A549 (cell line): Measurements from ENCODE around the gene MOGAT3. TPM values are rescaled to one million over a fixed set of nuclear protein-coding genes. Genes with fewer than 3 reads are reported as not detected.

Experiments
- ATAC-seq, 2 experiments: fragments of 200-7000 bp in 1 of 2; fragments of >200 bp in 1 of 2; cut with Nextera tagmentation in 1 of 2; cut with Tn5 transposase in 1 of 2; 3 replicates each; pipeline versions ENCODE4 v1.8.0 to v1.9.1; 2018 to 2020; ENCODE audit warnings: mild to moderate bottlenecking in 1 of 2, moderate library complexity in 1 of 2
- CTCF ChIA-PET: fragments of 300-600 bp; sonication (Branson Sonifier 250); formaldehyde crosslinking; extraction: SDS; loops from one replicate; lab custom pipeline; 2021; ENCODE audit warnings: antibody characterized with exemption, inconsistent platforms; lab: Yijun Ruan, JAX
- POLR2A ChIA-PET: fragments of 350-600 bp; formaldehyde crosslinking; extraction: SDS; loops from one replicate; lab custom pipeline; 2021; ENCODE audit warnings: antibody characterized with exemption, inconsistent platforms; lab: Yijun Ruan, JAX
- DNase-seq, 2 experiments: peaks; one replicate each; pipeline versions ENCODE4 v3.0.0 to v3.0.0-alpha.2; 2011 to 2016; ENCODE audit warnings: low read depth in 1 of 2, low spot score in 1 of 2
- FAIRE-seq: peaks from 2 replicates; lab custom pipeline; 2011; peaks lifted over from hg19 to GRCh38; lab: Jason Lieb, UNC
- H3K27ac ChIP-seq, 2 experiments: fragments of >200 bp; sonication (Bioruptor Twin); formaldehyde crosslinking; 3 replicates each; pipeline ENCODE4 v1.5.1; 2016 to 2017
- H3K4me1 ChIP-seq: fragments of >200 bp; sonication (Bioruptor Twin); formaldehyde crosslinking; 3 replicates; pipeline ENCODE4 v1.6.1; 2016
- H3K4me2 ChIP-seq: fragments of >200 bp; sonication (Bioruptor Twin); formaldehyde crosslinking; 3 replicates; pipeline ENCODE4 v1.6.1; 2016
- H3K4me3 ChIP-seq: fragments of >200 bp; sonication (Bioruptor Twin); formaldehyde crosslinking; 3 replicates; pipeline ENCODE4 v1.5.1; 2016
- H3K9me3 ChIP-seq: fragments of >200 bp; sonication (Bioruptor Twin); formaldehyde crosslinking; 3 replicates; pipeline ENCODE4 v1.6.1; 2016
- CHD2 ChIP-seq: fragments of 150-350 bp; IDR thresholded peaks from 2 replicates; pipeline ENCODE4 v1.6.1; 2014; ENCODE audit warnings: low read length; ENCODE audit not compliant: partially characterized antibody
- ESRRA ChIP-seq: fragments of 150-350 bp; IDR thresholded peaks from 2 replicates; pipeline ENCODE4 v1.6.1; 2014; ENCODE audit warnings: mild to moderate bottlenecking, low read length, borderline replicate concordance
- FOSB ChIP-seq: fragments of 250-450 bp; sonication (Bioruptor Pico); IDR thresholded peaks from 2 replicates; pipeline ENCODE4 v1.5.0; 2020; ENCODE audit warnings: mild to moderate bottlenecking, moderate library complexity
- GATA3 ChIP-seq: IDR thresholded peaks from 2 replicates; pipeline ENCODE4 v1.6.1; 2012; ENCODE audit warnings: borderline replicate concordance
- HMGXB4 ChIP-seq: fragments of 250-450 bp; sonication (Bioruptor Pico); IDR thresholded peaks from 2 replicates; pipeline ENCODE4 v1.5.0; 2021; ENCODE audit warnings: mild to moderate bottlenecking, moderate library complexity, borderline replicate concordance
- HOXA7 ChIP-seq: fragments of 250-450 bp; sonication (Bioruptor Pico); IDR thresholded peaks from 2 replicates; pipeline ENCODE4 v1.5.0; 2020; ENCODE audit warnings: mild to moderate bottlenecking, moderate library complexity
- HOXB13 ChIP-seq: fragments of 250-450 bp; sonication (Bioruptor Pico); IDR thresholded peaks from 2 replicates; pipeline ENCODE4 v1.5.0; 2020; ENCODE audit warnings: low read depth, mild to moderate bottlenecking, moderate library complexity
- JUN ChIP-seq, 2 experiments: fragments of >200 bp; sonication (Bioruptor Twin); formaldehyde crosslinking; IDR thresholded peaks; 2 replicates in 1 of 2; 3 replicates in 1 of 2; pipeline ENCODE4 v1.6.1; 2016 to 2017
- KDM5A ChIP-seq: fragments of 200-600 bp; sonication (generic); IDR thresholded peaks from 2 replicates; pipeline ENCODE4 v1.6.1; 2016; ENCODE audit warnings: antibody characterized with exemption, mild to moderate bottlenecking
- MAZ ChIP-seq: fragments of 150-350 bp; IDR thresholded peaks from 2 replicates; pipeline ENCODE4 v1.6.1; 2014; ENCODE audit warnings: antibody characterized with exemption, low read depth, low read length, borderline replicate concordance
- MYC ChIP-seq: IDR thresholded peaks from 2 replicates; pipeline ENCODE4 v1.6.1; 2012; ENCODE audit warnings: mild to moderate bottlenecking, inconsistent platforms, low read length, improper control_type of control experiment, borderline replicate concordance
- NR3C1 ChIP-seq: fragments of >200 bp; sonication (Bioruptor Twin); formaldehyde crosslinking; IDR thresholded peaks from 3 replicates; pipeline ENCODE4 v1.6.1; 2017
- POLR2A ChIP-seq: IDR thresholded peaks from 2 replicates; pipeline ENCODE4 v1.6.1; 2012; ENCODE audit warnings: mild to moderate bottlenecking, low read length
- RCOR1 ChIP-seq: fragments of 150-350 bp; IDR thresholded peaks from 2 replicates; pipeline ENCODE4 v1.6.1; 2014; ENCODE audit warnings: antibody characterized with exemption, low read length, low read depth
- TP53 ChIP-seq: fragments of 250-450 bp; sonication (Bioruptor Pico); IDR thresholded peaks from 2 replicates; pipeline ENCODE4 v1.5.0; 2021; ENCODE audit warnings: mild to moderate bottlenecking, moderate library complexity
- ZFP36 ChIP-seq: fragments of 450-650 bp; IDR thresholded peaks from 2 replicates; pipeline ENCODE4 v1.6.1; 2014; ENCODE audit warnings: borderline replicate concordance; ENCODE audit not compliant: partially characterized antibody
- WGBS: methylation state at CpG from one replicate; pipeline ENCODE4 v1.1.6; 2017; ENCODE audit errors: missing lambda C conversion rate; 5-methylcytosine and 5-hydroxymethylcytosine counted together
- polyA minus RNA-seq: library from RNA; depleted of rRNA, polyadenylated mRNA; stranded (reverse); fragments of >200 nt; gene quantifications from 2 replicates; pipeline ENCODE4 v1.2.3, GENCODE V29; 2011; rRNA and poly(A)+ RNA removed
- polyA plus RNA-seq, 4 experiments: library from polyadenylated mRNA; depleted of rRNA in 3 of 4; stranded (reverse); fragments of >200 nt; fragmentation: RNase III in 1 of 4; extraction: RNeasy Plus Mini Kit Qiagen cat#74134 plus additional on column Dnase treatment in 1 of 4; gene quantifications; 2 replicates in 3 of 4; 3 replicates in 1 of 4; pipeline ENCODE4 v1.2.3, GENCODE V29; 2011 to 2017
- TF ChIP-seq, protein P1 (sequence below): fragments of >200 bp; sonication (Bioruptor Twin); formaldehyde crosslinking; IDR thresholded peaks from 3 replicates; pipeline ENCODE4 v1.6.1; 2016

MOGAT3 gene
- 0.11 and 0.14 TPM in 2 replicates for polyA plus RNA-seq (2011; rRNA removed)
- polyA plus RNA-seq (2012; cell fraction: cytosol; rRNA removed) = 0.05 TPM in 1 of 2 replicates, not detected in the other
- 0.02 and 0.10 TPM in 2 replicates for polyA plus RNA-seq (2012; cell fraction: nucleus; rRNA removed)
- polyA plus RNA-seq (2017; fragmentation: RNase III; extraction: RNeasy Plus Mini Kit Qiagen cat#74134 plus additional on column Dnase treatment) = 0.09 TPM in 1 of 3 replicates, not detected in the others
- polyA minus RNA-seq = 0.44 TPM in 1 of 2 replicates, not detected in the other

DNA sequence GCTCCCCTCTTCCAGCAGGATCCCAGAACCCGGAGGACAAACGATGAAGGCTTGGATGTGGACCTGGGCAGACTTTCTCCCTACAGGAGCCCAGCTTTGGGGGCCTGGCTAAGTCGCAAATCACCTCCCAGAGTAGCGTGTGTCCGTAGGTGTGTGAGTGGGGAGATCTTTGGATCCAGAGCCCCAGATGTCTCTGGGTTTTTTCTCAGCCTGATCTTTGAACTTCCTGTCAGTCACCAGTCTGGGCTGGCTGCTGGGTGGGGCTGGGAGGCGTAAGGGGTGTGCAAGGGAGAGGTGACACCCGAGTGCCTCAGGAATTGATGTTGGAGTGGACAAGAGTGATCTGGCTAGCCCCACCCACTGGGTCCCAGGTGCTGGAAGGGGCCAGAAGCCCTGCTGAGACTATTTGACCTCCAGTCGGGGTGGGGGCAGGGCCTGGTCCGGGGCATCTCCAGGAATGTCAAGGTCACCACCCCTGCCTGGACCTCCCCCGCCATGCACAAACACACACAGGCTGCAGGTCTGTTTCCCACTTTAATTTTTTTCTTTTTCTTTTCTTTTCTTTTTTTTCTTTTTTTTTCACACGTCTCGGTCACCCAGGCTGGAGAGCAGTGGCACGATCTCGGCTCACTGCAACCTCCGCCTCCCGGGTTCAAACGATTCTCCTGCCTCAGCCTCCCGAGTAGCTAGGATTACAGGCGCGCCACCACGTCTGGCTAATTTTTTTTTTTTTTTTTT, at the start of gene MOGAT3:
TSS of gene MOGAT3 (minus strand) at position 175 of the 738 bp plus-strand sequence. CDS start 182 bp downstream, outside the sequence.
- CTCF ChIA-PET = interaction anchor here (0.7 to 10.4 kb wide), 7 partner anchors 7 to 57 kb away, joined by 3 to 93 read pairs (median 3); partner anchors contain the start of gene PLOD3
- ATAC-seq (peak; percentile 19 to 42; a peak in 3 of 6 replicates), FAIRE-seq (no peak)

GRCh38 chr7:101250324-101250723, 49.5 kb upstream of the MOGAT3 start:
- FAIRE-seq (no peak), DNase-seq (no peak), ATAC-seq (no peak)
- peaks cover 14% of the 10 kb centered on the region; the same call in 2 of the 3 replicates for H3K4me1 ChIP-seq
- H3K4me2 ChIP-seq = peak overlapping the region; percentile 93
- POLR2A ChIA-PET = no interaction called here
- CTCF ChIA-PET = interaction anchor here (0.7 to 2.9 kb wide), 4 partner anchors 32 to 288 kb away, joined by 3 to 12 read pairs (median 3); no protein-coding TSS in a partner anchor
- H3K27ac ChIP-seq = no peak overlapping the region
- WGBS = 92% methylated on average over 3 of the region's 3 CpGs
- no peak overlapping the region for H3K4me3 ChIP-seq
- TF ChIP-seq POLR2A = no peak
- TF ChIP-seq, protein P1, sequence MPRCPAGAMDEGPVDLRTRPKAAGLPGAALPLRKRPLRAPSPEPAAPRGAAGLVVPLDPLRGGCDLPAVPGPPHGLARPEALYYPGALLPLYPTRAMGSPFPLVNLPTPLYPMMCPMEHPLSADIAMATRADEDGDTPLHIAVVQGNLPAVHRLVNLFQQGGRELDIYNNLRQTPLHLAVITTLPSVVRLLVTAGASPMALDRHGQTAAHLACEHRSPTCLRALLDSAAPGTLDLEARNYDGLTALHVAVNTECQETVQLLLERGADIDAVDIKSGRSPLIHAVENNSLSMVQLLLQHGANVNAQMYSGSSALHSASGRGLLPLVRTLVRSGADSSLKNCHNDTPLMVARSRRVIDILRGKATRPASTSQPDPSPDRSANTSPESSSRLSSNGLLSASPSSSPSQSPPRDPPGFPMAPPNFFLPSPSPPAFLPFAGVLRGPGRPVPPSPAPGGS = no peak
- TF ChIP-seq NR3C1 = no peak
- no peak for TF ChIP-seq RCOR1
- H3K9me3 ChIP-seq = no peaks in the 10 kb centered on the region

More for the DNA sequence above, at the start of gene MOGAT3:
- no peak for DNase-seq
- POLR2A ChIA-PET = interaction anchor here (0.9 kb wide), 1 partner anchor 16 kb away, joined by 3 read pairs; the partner anchor contains the start of gene PLOD3
- H3K27ac ChIP-seq = peak within 1 kb of the TSS in 1 of 2 experiments; percentile 59; a peak in 2 of 6 replicates
- no peaks in the 10 kb centered on the region for H3K9me3 ChIP-seq
- H3K4me3 ChIP-seq = no peak within 1 kb of the TSS
- H3K4me2 ChIP-seq = peak within 1 kb of the TSS; percentile 46
- WGBS = 67% methylated on average over 21 of the region's 21 CpGs
- TF ChIP-seq TP53 (no peak), MYC (no peak), NR3C1 (no peak), ZFP36 (no peak)
- H3K4me1 ChIP-seq = peaks cover 10% of the 10 kb centered on the region

DNA sequence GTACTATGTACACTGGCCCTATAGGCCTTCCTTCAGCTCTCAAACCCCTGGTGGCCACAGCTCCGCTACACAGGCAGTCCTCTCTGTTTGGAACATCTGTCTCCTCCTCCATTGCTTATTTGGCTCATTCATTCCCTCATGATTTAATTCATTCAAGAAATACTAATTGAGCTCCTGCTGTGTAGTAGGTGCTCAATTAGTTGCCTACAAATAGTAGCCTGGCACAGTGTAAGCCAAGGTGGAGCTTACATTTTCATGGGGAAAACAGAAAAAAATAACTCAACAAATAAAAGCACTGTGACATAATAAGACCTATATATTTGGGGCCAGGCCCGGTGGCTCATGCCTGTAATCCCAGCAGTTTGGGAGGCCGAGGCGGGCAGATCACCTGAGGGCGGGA, 47.4 kb upstream of the MOGAT3 start:
- DNase-seq (peak in 1 of 2 experiments; percentile 25), FAIRE-seq (no peak), ATAC-seq (no peak)
- no peak overlapping the region for H3K4me3 ChIP-seq
- ChIA-PET POLR2A (no interaction called here), CTCF (interaction anchor here (0.6 to 1.9 kb wide), 5 partner anchors 28 to 153 kb away, joined by 3 to 10 read pairs (median 4); no protein-coding TSS in a partner anchor)
- TF ChIP-seq KDM5A = no peak
- TF ChIP-seq, protein P1 = no peak
- TF ChIP-seq MAZ = no peak
- TF ChIP-seq HOXA7 (CRISPR knock-in tag) = no peak
- TF ChIP-seq ESRRA = no peak
- TF ChIP-seq JUN (IDR thresholded peaks at IDR 0.05) = no peak
- no peak for TF ChIP-seq HMGXB4 (CRISPR knock-in tag)
- no peak for TF ChIP-seq FOSB (CRISPR knock-in tag)
- no peak for TF ChIP-seq GATA3
- TF ChIP-seq HOXB13 (CRISPR knock-in tag) = no peak
- no peak for TF ChIP-seq POLR2A
- TF ChIP-seq CHD2 = no peak
- no peak overlapping the region for H3K27ac ChIP-seq
- H3K4me2 ChIP-seq = no peak overlapping the region
- H3K9me3 ChIP-seq = no peaks in the 10 kb centered on the region
- WGBS = 94% methylated on average over 5 of the region's 5 CpGs
- peaks cover 22% of the 10 kb centered on the region for H3K4me1 ChIP-seq
